HCT116 (cell line): Measurements from ENCODE around the gene NCBP1. TPM values are rescaled to one million over a fixed set of nuclear protein-coding genes. Genes with fewer than 3 reads are reported as not detected.

ENCODE experiments used
- ATAC-seq: fragments of 200-7000 bp; cut with Tn5 transposase; 2 replicates; pipeline ENCODE4 v1.9.1; 2020; ENCODE audit warnings: mild to moderate bottlenecking, moderate library complexity
- BruUV-seq: library from RNA; stranded (reverse); fragments of 400-500 nt; replicated peaks from 2 replicates; lab custom pipeline; 2021; lab: Mats Ljungman, UMichigan
- CTCF ChIA-PET: fragments of 300-600 bp; sonication (Branson Sonifier 250); formaldehyde crosslinking; loops from one replicate; lab custom pipeline; 2021; ENCODE audit warnings: antibody characterized with exemption; lab: Charles Lee
- POLR2A ChIA-PET: fragments of 300-600, 350-600 bp; sonication (Branson Sonifier 250); formaldehyde crosslinking; loops from one replicate; lab custom pipeline; 2021; ENCODE audit warnings: antibody characterized with exemption; lab: Charles Lee
- RAD21 ChIA-PET, 2 experiments: fragments of 300-600 bp; sonication (Branson Sonifier 250); formaldehyde crosslinking; loops; one replicate each; lab custom pipeline; 2023; ENCODE audit warnings: low total read pairs in 2 of 2; ENCODE audit not compliant: uncharacterized antibody in 2 of 2, unreplicated experiment in 2 of 2, low non-redundant PET in 1 of 2; lab: Charles Lee
- DNase-seq: peaks from one replicate; pipeline ENCODE4 v3.0.0-alpha.2; 2010; ENCODE audit warnings: low read depth, low spot score
- H2AFZ ChIP-seq: fragments of 200-600 bp; shearing (Covaris generic), sonication (generic); 2 replicates; pipeline ENCODE4 v1.6.1; 2017; ENCODE audit warnings: low read depth, mixed run types, mixed read lengths, antibody characterized with exemption, low read length; ENCODE audit not compliant: poor library complexity, severe bottlenecking
- H3K27ac ChIP-seq: 2 replicates; pipeline ENCODE4 v1.5.1; 2012; ENCODE audit warnings: low read depth, low read length
- H3K27me3 ChIP-seq: fragments of 200-600 bp; sonication (generic); 2 replicates; pipeline ENCODE4 v1.6.1; 2016; ENCODE audit warnings: mixed run types, low read length, mixed read lengths; ENCODE audit not compliant: insufficient read depth
- H3K36me3 ChIP-seq, 2 experiments: fragments of 200-500 bp in 1 of 2; fragments of 200-600 bp in 1 of 2; sonication (Bioruptor generic) in 1 of 2; sonication (generic) in 1 of 2; 2 replicates each; pipeline versions ENCODE4 v1.5.1 to v1.6.1; 2014 to 2016; ENCODE audit warnings: low read length in 2 of 2, inconsistent platforms in 1 of 2, mixed read lengths in 1 of 2, mixed run types in 1 of 2; ENCODE audit not compliant: insufficient read depth in 2 of 2, control insufficient read depth in 1 of 2
- H3K4me1 ChIP-seq, 2 experiments: fragments of 200-600 bp in 1 of 2; sonication (generic) in 1 of 2; 2 replicates each; pipeline versions ENCODE4 v1.5.1 to v1.6.1; 2012 to 2017; ENCODE audit warnings: low read length in 2 of 2, inconsistent platforms in 1 of 2, mild to moderate bottlenecking in 1 of 2, mixed read lengths in 1 of 2, mixed run types in 1 of 2, moderate library complexity in 1 of 2; ENCODE audit not compliant: insufficient read depth in 2 of 2, control insufficient read depth in 1 of 2
- H3K4me2 ChIP-seq: fragments of 200-600 bp; sonication (generic); 2 replicates; pipeline ENCODE4 v1.6.1; 2017; ENCODE audit warnings: mixed run types, low read length, mixed read lengths
- H3K4me3 ChIP-seq, 2 experiments: fragments of 200-600 bp in 1 of 2; sonication (generic) in 1 of 2; replicated peaks in 1 of 2; 2 replicates each; pipeline ENCODE4 v1.5.1; 2011 to 2016; ENCODE audit warnings: low read length in 2 of 2, control low read depth in 1 of 2, low read depth in 1 of 2, mild to moderate bottlenecking in 1 of 2, mixed read lengths in 1 of 2, mixed run types in 1 of 2
- H3K79me2 ChIP-seq: fragments of 200-600 bp; sonication (generic); 2 replicates; pipeline ENCODE4 v1.6.1; 2017; ENCODE audit warnings: mild to moderate bottlenecking, mixed run types, low read length, moderate library complexity, mixed read lengths; ENCODE audit not compliant: insufficient read depth
- H3K9ac ChIP-seq: fragments of 200-600 bp; sonication (generic); 2 replicates; pipeline ENCODE4 v1.6.1; 2016; ENCODE audit warnings: low read length, mixed read lengths
- H3K9me2 ChIP-seq: fragments of 200-600 bp; sonication (generic), shearing (Covaris generic); 2 replicates; pipeline ENCODE4 v1.6.1; 2017; ENCODE audit warnings: mixed run types, mild to moderate bottlenecking, moderate library complexity; ENCODE audit not compliant: insufficient read depth
- H3K9me3 ChIP-seq, 2 experiments: fragments of 200-500 bp in 1 of 2; fragments of 200-600 bp in 1 of 2; sonication (Bioruptor generic) in 1 of 2; sonication (generic) in 1 of 2; 2 replicates each; pipeline ENCODE4 v1.6.1; 2014 to 2017; ENCODE audit warnings: low read length in 2 of 2, mixed read lengths in 2 of 2, inconsistent platforms in 1 of 2, low read depth in 1 of 2, mild to moderate bottlenecking in 1 of 2, mixed run types in 1 of 2, moderate library complexity in 1 of 2; ENCODE audit not compliant: control insufficient read depth in 1 of 2, insufficient read depth in 1 of 2
- H4K20me1 ChIP-seq: fragments of 200-600 bp; sonication (generic), shearing (Covaris generic); 2 replicates; pipeline ENCODE4 v1.6.1; 2017; ENCODE audit warnings: mixed run types, mild to moderate bottlenecking, moderate library complexity; ENCODE audit not compliant: insufficient read depth
- CBX3 ChIP-seq: IDR thresholded peaks from 2 replicates; pipeline ENCODE4 v1.6.1; 2012; ENCODE audit warnings: low read depth
- CTCF ChIP-seq, 3 experiments: fragments of 200-600 bp in 1 of 3; sonication (generic) in 1 of 3; IDR thresholded peaks in 2 of 3; conservative IDR thresholded peaks in 1 of 3; 2 replicates each; pipeline ENCODE4 v1.5.1; 2012 to 2017; ENCODE audit warnings: low read depth in 2 of 3, low read length in 2 of 3, antibody characterized with exemption in 1 of 3, borderline replicate concordance in 1 of 3, control low read depth in 1 of 3, mild to moderate bottlenecking in 1 of 3, mixed read lengths in 1 of 3, mixed run types in 1 of 3, moderate library complexity in 1 of 3; ENCODE audit not compliant: insufficient read depth in 1 of 3
- POLR2A ChIP-seq: IDR thresholded peaks from 2 replicates; pipeline ENCODE4 v1.7.0; 2011; ENCODE audit warnings: borderline replicate concordance; ENCODE audit not compliant: insufficient read depth, insufficient read length; ENCODE audit errors: extremely low read depth
- POLR2AphosphoS5 ChIP-seq: IDR thresholded peaks from 2 replicates; pipeline ENCODE4 v1.6.1; 2011; ENCODE audit warnings: mild to moderate bottlenecking, low read depth, low read length, moderate library complexity
- RAD21 ChIP-seq: IDR thresholded peaks from 2 replicates; pipeline ENCODE4 v1.6.1; 2012; ENCODE audit warnings: low read depth, mild to moderate bottlenecking
- intact Hi-C: fragments of 100-400 bp; cut with micrococcal nuclease; formaldehyde crosslinking; loops from 2 replicates; pipeline ENCODE4 v1.10.0; 2022
- total RNA-seq: library from RNA; stranded (reverse); gene quantifications from one replicate; pipeline ENCODE4 v1.2.1, GENCODE V29; 2021; ENCODE audit not compliant: unreplicated experiment

The NCBP1 gene
- total RNA-seq, 1 experiment from 2014 or later: 32.9 TPM

GRCh38 chr9:97598461-97599288 lies 34.9 kb upstream of the NCBP1 start:
- ATAC-seq (peak; percentile 95), DNase-seq (peak; percentile 46)
- no peaks in the 10 kb centered on the region for H3K79me2 ChIP-seq
- no peak overlapping the region for H3K27ac ChIP-seq
- peaks cover 4 to 12% of the 10 kb centered on the region in 2 experiments; a peak in 3 of 4 replicates for H3K36me3 ChIP-seq
- H2AFZ ChIP-seq: no peak overlapping the region
- H3K4me2 ChIP-seq: peak overlapping the region; percentile 24; the same call in 1 of the 2 replicates
- ChIA-PET POLR2A (interaction anchor here (0.5 to 1.3 kb wide), 4 partner anchors 8 to 129 kb away, joined by 3 to 7 read pairs (median 4); no protein-coding TSS in a partner anchor), CTCF (interaction anchor here (0.6 to 5.5 kb wide), 28 partner anchors 9 to 745 kb away, joined by 3 to 117 read pairs (median 5); partner anchors contain the start of genes NCBP1, TMOD1, TSTD2 and ZNF782), RAD21 (interaction anchor here (0.5 to 1.7 kb wide), 6 partner anchors 15 to 130 kb away, joined by 3 to 20 read pairs (median 4); partner anchors contain the start of gene TMOD1 (in 1 of the 2))
- intact Hi-C loops: loop anchor here (1.0 to 2.0 kb wide), 5 partner anchors 97 to 742 kb away; partner anchors contain the start of gene TMOD1
- H3K4me3 ChIP-seq: no peak overlapping the region
- no peaks in the 10 kb centered on the region for H3K9me2 ChIP-seq
- H3K27me3 ChIP-seq: no peaks in the 10 kb centered on the region
- peaks cover 0 to 3% of the 10 kb centered on the region in 2 experiments; a peak in 1 of 4 replicates for H3K4me1 ChIP-seq
- no peaks in the 10 kb centered on the region for H3K9me3 ChIP-seq
- H4K20me1 ChIP-seq: no peaks in the 10 kb centered on the region
- BruUV-seq: no TSS peak
- TF ChIP-seq POLR2AphosphoS5 (no peak), RAD21 (peak; percentile 79), CTCF (IDR thresholded peaks at IDR 0.05 in 2 of 3, conservative IDR thresholded peaks at IDR 0.05 in 1 of 3; ENCODE audit: borderline replicate concordance in 1 of 3, insufficient read depth in 1 of 3, low read depth in 2 of 3, low read length in 2 of 3) (peak; percentile 82 to 91 (median 88)), CBX3 (no peak), POLR2A (no peak)
- no peak overlapping the region for H3K9ac ChIP-seq
